NCI-H345 treated with DMSO at 0.1 percent for 48 hours (cell line): ENCODE results near the gene PPP1R15B.
A peak's percentile ranks its signal among the peaks of the same experiment; 100 is the strongest.

Source experiments
- DNase-seq: peaks from one replicate; lab custom pipeline; 2025; ENCODE audit not compliant: unreplicated experiment; lab: John Stamatoyannopoulos, UW

The PPP1R15B gene

DNA sequence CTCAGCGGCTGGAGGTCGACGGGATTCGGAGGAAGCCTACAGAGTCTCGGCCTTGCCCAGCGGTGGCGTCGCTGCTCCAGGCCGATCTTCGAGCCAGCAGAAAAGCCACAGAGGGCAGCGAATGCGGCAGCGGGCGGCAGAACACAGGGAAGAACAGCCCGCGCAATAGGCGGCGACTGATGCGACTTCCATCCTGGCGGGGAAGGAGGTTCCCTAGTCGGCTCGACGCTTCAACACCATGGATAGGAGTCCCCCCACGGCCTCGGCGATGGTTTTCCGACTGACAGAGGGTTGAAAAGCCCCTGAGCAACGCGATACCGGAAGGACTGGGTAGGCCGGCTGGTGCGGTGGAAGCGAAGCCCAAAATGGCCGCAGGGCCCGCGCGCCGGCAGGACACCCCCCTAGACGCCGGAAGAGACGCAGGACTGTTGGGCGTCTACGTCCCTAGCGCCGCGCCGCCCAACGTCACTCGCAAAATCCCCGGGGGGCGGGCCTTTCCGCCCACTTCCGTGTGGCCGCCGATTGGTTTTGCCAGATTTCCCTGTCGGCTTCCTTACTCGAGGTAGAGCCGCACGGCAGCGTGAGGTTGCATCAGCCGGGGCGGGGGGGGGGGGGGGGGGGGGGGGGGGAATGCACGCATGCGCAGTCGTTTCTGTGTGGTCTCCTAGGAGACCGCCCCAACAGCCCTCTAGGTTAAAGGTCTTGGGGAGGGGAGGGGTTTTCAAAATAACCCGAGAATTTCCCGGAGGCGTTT is at the start of gene PPP1R15B:
Gene PPP1R15B (minus strand): TSS at position 367 of the 754 bp plus-strand sequence. CDS start 406 bp downstream, outside the sequence.
- peak; percentile 97 for DNase-seq

DNA sequence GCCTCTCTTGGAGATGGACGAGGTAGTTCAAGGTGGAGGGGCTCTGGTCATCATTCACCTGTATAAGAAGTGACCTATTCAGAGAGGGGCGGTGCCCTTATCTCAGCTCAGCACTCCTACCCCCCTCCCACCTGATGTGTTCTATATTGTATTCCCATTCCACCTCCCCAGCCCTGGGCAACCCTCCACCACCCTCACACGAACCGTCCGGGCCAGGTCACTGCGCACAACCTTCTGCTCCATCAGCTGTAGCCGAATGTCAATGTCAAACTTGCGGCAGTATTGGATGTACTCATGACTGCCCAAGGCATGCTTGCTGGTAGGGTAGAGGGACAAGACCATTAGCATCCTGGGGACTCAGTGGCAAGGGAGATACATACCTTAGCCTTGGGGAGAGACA is 48.7 kb upstream of the PPP1R15B start:
- no peak for DNase-seq

DNA sequence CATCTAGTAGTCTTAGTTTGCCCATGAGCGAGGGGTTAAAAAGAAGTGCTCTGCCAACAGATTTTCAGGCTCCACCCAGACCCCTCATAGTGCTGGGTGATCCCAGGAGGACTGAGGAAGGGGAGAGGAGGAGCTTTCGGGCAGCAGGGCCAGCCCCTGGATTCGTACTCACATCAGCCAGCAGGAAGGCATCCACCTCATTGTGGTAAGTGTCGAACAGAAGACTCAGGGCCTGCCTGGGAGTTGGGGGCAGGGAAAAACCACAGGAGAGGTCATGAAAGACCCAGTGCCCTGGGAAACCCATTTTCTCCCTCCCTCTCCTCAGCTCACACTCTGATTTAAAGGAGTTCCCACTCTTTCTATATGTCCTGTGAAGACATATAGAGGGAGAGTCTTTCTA is 48.1 kb upstream of the PPP1R15B start:
- no peak for DNase-seq

DNA sequence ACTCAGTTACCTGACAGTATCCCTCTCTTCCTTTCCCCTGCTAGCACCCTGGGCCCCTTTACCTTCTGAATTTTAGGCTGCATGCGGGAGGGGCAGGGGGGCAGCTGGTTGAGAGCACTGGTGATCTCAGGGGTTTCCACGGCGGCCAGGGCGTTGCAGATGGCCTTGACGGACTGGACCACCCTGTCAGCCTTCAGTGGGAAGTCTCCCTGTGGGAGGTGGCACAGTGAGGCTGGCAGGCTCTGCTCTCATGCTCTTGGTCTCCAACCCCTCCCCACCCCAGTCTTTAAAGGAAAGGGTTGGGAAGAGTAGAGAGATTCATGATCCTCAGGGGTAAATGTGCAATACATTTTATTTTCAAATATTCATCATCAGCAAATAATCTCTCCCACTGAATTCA is 46.0 kb upstream of the PPP1R15B start:
- no peak for DNase-seq

DNA sequence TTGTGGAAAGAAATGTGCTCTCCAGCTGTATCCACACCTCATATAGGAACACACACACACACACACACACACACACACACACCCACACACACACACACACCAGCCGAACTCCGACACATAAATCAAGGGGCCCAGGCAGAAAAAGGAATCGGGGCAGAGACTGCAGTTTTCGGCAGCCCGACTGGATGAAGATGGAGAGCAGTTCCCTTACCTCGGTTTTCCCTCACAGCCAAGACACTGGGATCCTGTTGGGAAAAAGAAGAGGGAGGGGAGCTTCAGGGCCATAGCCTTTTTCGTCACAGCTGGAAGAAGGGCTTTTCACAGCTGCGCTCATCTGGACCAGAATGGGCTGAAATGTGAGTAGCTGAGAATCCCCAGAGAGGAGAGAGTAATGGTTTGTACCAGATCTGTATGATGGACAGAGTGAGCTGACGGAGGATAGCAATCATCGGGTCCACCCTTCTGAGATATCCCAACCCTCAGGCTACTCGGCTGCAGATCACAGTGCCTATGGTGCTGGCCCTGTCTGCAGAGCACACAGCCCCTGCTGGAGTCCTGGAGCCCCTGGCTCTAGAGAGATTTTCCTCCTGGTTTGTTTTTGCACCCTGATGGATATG is 45.3 kb upstream of the PPP1R15B start:
- no peak for DNase-seq

DNA sequence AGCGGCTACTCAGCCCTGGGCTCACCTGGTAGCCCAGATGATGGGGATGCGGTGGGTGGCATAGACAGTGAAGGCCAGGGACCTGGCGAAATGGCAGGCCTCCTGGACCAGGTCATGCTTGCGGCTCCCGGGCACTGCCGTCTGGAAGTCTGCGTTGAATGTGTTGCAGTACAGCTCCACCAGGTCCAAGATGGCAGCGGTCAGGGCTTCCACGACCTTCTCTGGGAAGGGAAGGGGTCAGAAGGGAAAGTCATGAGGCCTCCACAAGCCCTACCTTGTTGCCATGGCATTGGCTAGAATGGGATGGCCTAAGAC is 44.2 kb upstream of the PPP1R15B start:
- DNase-seq, result no peak

DNA sequence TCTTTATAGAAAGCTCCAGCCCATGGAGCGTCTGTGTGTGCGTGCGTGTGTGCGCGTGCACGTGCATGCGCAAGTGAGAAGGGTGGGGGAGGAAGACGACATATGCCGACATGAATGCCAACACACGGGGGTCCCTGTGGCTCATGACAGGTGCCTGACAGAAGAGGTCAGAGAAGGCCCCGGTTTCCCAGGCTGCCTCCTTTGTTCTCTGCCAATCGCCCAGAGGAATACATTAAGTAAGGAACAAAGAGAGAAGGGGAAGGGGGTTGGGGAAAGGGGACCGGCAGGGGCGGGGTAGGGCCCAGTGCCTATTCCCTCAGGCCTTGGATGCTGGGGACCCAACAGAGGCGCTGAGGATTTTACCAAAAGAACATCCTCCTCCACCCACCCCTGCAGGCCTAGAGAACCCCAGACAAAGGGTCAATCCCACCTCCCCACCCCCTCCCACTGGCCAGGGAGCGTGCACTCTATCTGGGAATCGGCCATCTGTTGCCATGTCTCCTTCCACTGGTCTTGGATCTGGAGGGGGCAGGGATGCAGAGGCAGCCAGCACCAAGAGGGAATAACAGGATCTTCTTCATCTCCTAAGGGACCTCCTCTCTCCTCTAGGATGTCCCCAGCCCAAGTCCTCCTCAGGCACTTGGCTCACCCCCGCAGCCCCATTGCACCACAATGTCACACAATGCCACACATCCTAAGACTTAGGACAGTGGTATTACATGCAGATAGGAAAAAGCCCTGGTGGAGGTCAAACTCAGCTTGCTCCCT is 43.6 kb upstream of the PPP1R15B start:
- DNase-seq, result no peak

DNA sequence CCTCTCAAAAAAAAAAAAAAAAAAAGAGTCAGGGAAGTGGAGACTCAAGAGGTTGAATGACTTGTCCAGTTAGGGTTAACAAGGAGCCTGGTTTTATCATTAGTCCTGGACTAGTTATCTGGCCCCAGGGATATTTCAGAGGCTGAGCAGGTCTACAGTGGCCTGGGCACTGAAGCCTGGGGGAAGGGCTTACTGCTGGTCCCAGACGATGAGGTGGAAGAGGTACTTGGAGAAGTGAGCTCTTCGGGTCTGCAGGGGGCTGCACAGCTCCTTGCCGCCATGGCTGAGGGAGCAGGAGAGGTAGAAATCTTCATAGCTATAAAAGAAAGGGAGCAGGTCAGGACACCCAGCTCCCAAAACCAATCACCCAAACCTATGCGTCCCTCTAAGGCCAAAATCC is 42.9 kb upstream of the PPP1R15B start:
- DNase-seq, result no peak

DNA sequence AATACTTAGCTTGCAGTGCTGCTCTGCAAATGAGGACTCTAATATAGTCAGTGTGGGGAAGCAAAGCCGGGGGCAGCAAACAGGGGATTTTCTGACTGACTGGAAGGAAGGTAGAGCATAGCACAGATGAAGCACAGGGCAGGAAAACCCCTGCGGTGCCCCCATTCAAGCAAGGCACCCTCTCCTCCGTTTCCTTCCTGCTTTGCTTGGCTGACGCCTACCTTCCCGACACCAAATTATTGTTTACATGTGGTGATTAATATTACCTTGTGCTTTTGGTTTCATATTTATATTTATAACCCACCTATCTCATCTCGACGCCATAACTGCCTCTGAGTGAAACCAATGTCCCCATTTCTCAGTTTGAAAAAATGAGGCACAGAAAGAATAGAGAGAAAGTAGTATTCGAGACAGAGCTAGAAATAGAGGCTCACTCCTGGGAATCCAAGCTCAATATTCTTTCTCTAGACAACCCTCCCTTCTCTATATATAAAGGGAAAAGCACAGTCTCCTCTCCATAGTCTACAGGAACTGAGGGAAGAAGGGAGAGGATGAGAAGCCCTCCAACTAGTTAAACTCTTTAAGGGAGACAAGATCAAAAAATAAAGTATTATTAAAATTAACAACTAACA is 41.6 kb upstream of the PPP1R15B start:
- no peak for DNase-seq

DNA sequence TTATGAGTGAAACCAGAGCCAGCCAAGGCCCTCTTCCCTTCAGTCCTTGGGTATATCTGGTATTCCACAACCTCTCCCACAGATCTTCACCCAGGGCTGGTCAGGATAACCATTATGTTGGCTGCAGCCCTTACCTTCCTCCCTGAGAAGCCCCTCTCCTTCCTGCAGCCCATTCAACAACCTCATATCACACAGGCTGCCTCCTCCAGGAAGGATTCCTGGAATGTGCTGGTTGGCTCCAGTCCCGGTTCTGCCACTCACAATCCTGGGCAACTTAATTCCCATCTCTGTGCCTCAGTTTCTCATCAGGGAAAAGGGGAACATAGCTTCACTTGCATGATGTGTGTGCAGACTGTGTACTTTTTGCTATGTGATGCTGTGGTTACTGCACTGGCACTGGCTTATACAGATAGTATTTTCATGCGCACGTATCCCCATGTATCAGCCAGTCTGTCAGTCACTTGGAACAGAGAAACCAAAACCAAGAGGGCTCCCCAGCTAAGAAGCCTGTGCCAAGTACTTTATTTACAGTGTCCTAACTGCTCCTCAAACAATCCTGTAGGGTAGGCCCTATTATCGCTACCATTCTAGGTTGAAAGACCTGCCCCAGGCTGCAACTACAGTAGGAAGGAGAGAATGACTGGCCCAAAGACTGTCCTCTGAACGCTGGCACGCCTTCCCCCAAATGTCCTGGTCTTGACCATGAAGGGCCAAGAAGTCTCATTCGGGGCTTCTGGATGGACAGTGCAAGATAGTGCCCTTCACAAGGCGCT is 39.9 kb upstream of the PPP1R15B start:
- DNase-seq, result no peak

DNA sequence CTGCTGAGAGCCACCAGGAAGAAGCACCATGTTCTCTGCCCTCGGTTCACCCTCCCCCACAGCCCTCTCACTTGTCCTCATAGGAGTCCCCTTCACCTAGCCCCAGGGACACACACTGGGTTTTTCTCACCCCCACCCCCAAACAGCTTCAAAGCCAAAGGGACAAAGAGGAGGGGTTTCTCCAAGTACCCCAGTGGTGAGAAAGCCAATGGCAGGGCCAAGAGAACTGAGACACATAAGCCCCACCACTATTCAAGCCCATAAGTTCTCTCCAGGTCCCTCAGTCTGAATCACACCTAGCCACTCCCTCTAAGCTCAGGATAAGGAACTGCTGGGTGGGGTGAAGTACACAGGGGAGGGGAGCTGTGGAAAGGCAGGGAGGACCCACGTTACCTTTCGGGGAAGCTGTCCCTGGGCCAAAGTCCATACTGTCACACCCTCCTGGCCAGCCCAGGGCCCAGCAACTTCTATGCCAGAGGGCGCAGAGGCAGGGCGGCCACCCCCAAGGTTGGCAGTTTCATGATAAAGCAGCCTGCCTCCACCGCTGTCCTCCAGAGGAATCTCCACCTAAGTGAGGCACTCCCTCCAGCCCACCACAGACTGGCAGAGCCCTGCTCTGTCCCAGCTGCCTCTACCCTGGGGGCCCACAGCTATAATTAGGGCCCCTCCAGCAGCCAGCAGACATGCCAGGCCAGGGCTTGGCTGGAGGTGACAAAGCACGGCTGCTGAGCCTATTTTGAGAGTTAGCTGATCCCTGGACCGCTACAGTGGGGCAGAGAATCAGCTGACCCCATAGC is 39.0 kb upstream of the PPP1R15B start:
- DNase-seq, result no peak

DNA sequence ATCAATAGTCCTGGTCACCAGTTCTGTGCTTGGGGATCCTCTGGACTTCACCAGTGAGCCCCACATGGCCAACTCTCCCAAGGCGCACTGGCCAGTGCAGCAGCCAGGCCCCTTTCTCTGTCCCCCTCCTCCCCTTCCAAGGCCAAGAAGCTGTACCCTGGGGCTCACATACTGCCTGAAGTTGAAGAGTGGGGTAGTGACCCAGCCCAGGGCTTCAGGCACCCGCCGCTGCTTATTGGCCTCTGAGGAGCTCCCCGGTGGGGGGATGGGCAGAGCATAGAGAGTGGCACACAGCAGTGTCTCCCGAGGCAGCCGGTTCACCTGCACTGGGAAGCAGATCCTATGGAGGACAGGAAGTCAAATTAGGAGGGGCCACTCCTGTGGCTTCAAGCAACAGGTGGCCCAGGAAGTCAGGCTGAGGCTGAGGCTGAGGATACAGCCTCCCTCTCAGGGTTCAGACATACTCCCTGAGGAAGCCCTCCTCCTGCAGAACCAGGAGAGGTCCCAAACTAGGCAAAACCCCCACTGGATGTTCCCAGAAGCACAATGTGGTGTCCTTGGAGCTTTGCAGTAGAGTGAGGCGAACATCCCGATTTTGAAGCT is 38.2 kb upstream of the PPP1R15B start:
- no peak for DNase-seq

DNA sequence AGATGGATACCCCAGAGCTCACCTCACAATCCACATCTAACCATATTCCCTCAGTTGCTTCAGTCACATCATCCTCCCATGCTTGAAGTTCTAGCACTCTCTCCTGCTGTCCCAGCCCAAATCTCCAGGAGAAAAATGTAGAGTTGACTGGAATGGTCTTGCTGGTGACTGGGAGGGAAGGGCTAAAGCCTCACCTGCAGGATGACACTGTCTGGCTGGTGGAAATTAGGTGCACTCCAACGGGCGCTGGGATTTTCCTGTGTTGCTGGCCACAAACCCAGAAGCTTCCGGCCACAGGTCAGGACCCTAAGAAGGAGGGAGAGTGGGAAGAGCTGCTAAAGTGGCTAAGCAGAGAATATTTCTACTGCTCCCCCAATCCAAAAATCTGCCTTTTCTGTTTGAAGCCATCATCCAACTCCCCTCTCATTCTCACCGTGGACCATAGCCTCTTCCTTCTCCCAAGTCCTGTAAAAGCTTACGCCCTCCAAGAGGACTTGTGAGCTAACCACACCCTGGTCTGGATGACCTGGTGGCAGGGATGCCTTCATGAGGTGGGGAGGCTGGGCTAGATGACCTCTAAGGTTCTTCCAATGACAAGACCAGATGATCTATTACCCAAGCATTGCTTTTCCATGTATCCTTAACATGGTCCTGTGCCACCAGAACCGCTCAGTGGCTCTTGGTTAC is 37.5 kb upstream of the PPP1R15B start:
- DNase-seq, result no peak

DNA sequence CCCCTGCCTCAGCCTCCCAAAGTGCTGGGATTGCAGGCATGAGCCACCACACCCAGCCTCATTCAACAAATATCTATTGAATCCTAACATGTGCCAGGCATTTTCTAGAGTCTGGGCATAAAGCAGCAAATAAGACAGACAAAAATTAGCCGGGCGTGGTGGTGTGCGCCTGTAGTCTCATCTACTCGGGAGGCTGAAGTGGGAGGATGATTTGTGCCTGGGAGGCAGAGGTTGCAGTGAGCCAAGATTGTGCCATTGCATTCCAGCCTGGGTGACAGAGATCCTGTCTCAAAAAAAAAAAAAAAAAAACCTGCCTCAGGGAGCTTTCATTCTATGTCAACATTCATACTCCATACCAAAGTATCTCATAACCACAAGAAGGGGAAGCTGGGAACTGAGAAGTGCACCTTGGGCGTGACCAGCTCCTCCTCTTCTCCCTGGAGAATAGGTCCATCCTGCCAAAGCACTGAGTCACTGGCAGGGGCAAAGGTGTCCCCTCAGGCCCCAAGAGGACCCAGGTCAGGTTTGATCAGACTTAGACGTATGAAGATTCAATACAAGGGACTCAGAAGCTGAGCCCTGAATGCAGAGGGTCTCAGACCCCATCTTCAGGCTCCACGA is 36.8 kb upstream of the PPP1R15B start:
- no peak for DNase-seq

DNA sequence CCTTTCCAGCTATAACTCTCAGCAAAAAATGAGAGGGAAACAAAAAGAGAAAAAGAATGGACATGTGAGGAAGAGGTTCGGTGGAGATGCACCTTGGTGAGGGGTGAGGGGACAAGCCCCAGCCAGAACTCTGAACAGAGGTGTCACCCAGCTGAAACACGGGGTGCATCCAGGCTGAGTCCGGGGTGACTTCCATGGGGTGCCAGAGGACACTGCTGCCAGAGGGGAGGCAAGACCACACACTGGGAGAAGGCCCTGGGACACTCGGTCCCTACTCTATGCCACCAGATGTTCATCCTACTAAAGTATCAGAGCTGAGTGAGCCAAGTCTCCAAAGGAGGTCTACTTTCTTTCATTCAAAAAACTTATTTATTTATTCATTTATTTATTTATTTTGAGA is 36.1 kb upstream of the PPP1R15B start:
- no peak for DNase-seq

DNA sequence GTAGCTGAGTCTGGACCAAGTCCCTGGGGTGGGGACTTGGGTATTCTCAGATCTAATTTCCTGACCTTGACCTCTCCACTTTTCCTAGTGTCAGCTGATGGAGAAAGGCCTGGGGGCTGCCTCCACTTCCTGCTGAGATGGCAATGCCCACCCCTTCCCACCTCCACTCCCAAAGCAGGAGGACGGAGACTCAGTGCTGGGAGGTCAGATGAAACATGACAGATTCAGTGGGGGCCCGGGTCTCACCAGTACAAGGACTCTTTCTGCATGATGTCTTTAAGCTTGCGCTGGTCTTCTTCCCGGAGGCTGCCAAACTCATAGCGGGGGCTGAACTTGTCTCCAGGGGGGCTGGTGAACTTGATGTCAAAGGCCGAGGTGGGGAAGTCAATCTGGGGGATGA is 35.6 kb upstream of the PPP1R15B start:
- no peak for DNase-seq

DNA sequence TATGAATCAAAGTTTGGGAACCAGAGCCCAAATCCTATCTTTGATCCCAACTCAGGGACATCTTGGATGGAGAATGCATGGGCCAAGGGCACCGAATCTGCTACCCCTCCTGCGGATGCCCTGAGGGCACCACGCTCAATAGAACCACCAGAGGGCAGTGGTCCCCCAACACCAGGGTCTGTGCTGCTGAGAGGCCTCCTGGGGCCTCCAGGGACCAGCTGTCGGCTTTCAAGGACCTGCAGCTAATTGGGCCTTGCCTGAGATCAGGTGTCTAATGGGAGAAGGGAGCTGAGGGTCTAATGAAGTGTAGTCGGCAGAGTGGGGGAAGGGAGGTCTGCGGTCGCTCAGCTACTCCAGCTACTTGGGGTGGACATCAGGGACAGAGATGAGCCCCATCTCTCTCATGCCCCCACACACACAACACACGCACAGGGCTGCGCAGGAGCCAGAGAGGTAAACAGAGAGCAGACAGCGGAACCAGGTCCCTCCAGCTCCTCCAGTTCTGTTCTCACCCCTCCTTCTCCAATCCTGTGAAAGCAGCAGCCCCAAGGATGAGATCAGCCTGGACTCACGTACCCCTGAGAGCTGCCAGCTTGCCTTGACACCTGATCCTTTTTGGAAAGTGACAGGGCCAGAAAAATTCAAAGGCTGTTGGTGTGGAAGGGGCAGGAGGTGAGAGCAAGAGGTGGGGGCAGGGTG is 34.9 kb upstream of the PPP1R15B start:
- peak; percentile 65 for DNase-seq

DNA sequence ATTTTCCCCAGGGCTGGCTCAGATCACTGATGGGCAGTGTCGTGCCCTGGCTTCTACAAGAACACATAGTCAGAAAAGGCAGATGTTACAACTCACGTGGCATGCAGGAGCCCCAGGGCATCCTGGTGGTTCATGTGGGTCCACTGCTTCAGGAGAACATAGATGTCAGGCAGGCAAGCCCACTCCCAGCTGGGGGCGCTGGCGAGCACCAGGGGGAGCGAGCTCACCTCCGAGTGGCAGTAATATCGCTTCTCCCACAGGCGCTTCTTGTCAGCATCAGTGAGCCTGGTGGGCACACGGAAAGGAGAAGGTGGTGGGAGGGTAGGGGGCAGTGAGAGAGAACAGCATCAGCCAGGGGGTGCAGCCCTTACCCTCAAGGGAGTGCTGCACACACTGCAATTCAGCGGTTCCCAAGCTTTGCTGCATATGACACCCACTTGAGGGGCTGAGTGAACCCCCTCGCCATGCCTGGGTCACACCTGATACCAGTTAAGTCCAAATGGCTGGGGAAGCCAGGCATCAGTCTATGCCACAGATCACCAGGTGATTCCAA is 34.3 kb upstream of the PPP1R15B start:
- DNase-seq, result no peak
